ENCODE measurements around the gene SEC61A1. TPM values are rescaled to one million over a fixed set of nuclear protein-coding genes. Genes with fewer than 3 reads are reported as not detected.

Gene SEC61A1
- total RNA-seq, 1 experiment from 2014 or later = 178 TPM

- no peak for DNase-seq
- Histone ChIP-seq H3K4me1 (no peaks in the 10 kb centered on the region), H3K4me3 (ENCODE audit: low read depth, low read length) (no peak overlapping the region), H3K27me3 (replicated peaks; ENCODE audit: control insufficient read depth, insufficient read depth, low read length) (no peaks in the 10 kb centered on the region), H3K9me3 (no peaks in the 10 kb centered on the region), H3K36me3 (ENCODE audit: control insufficient read depth, insufficient read depth, low read length) (no peaks in the 10 kb centered on the region)
- CTCF ChIA-PET = interaction anchor here (0.9 to 1.5 kb wide), 3 partner anchors 12 to 121 kb away, joined by 4 to 5 read pairs (median 4); no protein-coding TSS in a partner anchor
- H3K27me3 Mint-ChIP-seq (ENCODE audit: insufficient read depth, unreplicated experiment) = no peaks in the 10 kb centered on the region
- no peaks in the 10 kb centered on the region for H3K9me3 Mint-ChIP-seq (ENCODE audit: unreplicated experiment)
- intact Hi-C loops (cut with micrococcal nuclease; ENCODE audit: unreplicated experiment) = no loop called here
- no TSS peak for BruUV-seq (replicated peaks)
- no peak overlapping the region for H3K27ac Mint-ChIP-seq (ENCODE audit: unreplicated experiment)
- POLR2A ChIA-PET = no interaction called here
- H3K36me3 Mint-ChIP-seq (ENCODE audit: insufficient read depth, unreplicated experiment) = no peaks in the 10 kb centered on the region
- TF ChIP-seq CTCF (IDR thresholded peaks at IDR 0.05; ENCODE audit: insufficient read depth in 1 of 2, low read depth in 1 of 2, low read length in 1 of 2, severe bottlenecking in 1 of 2, unreplicated experiment in 1 of 2) = no peak
- no peak overlapping the region for H3K4me3 Mint-ChIP-seq (ENCODE audit: unreplicated experiment)
- H3K4me1 Mint-ChIP-seq (ENCODE audit: low read depth, unreplicated experiment) = peaks cover 16% of the 10 kb centered on the region
These were observed 40.2 kb upstream of the SEC61A1 start for GRCh38 chr3:128012050-128012449.

GRCh38 chr3:128014548-128014947 is 37.7 kb upstream of the SEC61A1 start:
- H3K27me3 ChIP-seq (replicated peaks; ENCODE audit: control insufficient read depth, insufficient read depth, low read length) = no peaks in the 10 kb centered on the region
- H3K9me3 Mint-ChIP-seq (ENCODE audit: unreplicated experiment) = no peaks in the 10 kb centered on the region
- H3K27me3 Mint-ChIP-seq (ENCODE audit: insufficient read depth, unreplicated experiment) = no peaks in the 10 kb centered on the region
- ChIA-PET POLR2A (no interaction called here), CTCF (no interaction called here)
- DNase-seq = no peak
- peaks cover 3% of the 10 kb centered on the region; the same call in 1 of the 2 replicates for H3K9me3 ChIP-seq
- intact Hi-C loops (cut with micrococcal nuclease; ENCODE audit: unreplicated experiment) = no loop called here
- no peak overlapping the region for H3K4me3 Mint-ChIP-seq (ENCODE audit: unreplicated experiment)
- no peak overlapping the region for H3K4me3 ChIP-seq (ENCODE audit: low read depth, low read length)
- no peaks in the 10 kb centered on the region for H3K36me3 Mint-ChIP-seq (ENCODE audit: insufficient read depth, unreplicated experiment)
- H3K4me1 Mint-ChIP-seq (ENCODE audit: low read depth, unreplicated experiment) = peaks cover 16% of the 10 kb centered on the region
- no peaks in the 10 kb centered on the region for H3K4me1 ChIP-seq
- BruUV-seq (replicated peaks) = no TSS peak
- no peak overlapping the region for H3K27ac Mint-ChIP-seq (ENCODE audit: unreplicated experiment)
- no peaks in the 10 kb centered on the region for H3K36me3 ChIP-seq (ENCODE audit: control insufficient read depth, insufficient read depth, low read length)
- no peak for TF ChIP-seq CTCF (IDR thresholded peaks at IDR 0.05; ENCODE audit: insufficient read depth in 1 of 2, low read depth in 1 of 2, low read length in 1 of 2, severe bottlenecking in 1 of 2, unreplicated experiment in 1 of 2)

GRCh38 chr3:128016502-128016901 is 35.7 kb upstream of the SEC61A1 start:
- no peak overlapping the region for H3K4me3 ChIP-seq (ENCODE audit: low read depth, low read length)
- ChIA-PET CTCF (no interaction called here), POLR2A (no interaction called here)
- no peak for TF ChIP-seq CTCF (IDR thresholded peaks at IDR 0.05; ENCODE audit: insufficient read depth in 1 of 2, low read depth in 1 of 2, low read length in 1 of 2, severe bottlenecking in 1 of 2, unreplicated experiment in 1 of 2)
- Mint-ChIP-seq H3K9me3 (ENCODE audit: unreplicated experiment) (no peaks in the 10 kb centered on the region), H3K36me3 (ENCODE audit: insufficient read depth, unreplicated experiment) (no peaks in the 10 kb centered on the region), H3K27ac (ENCODE audit: unreplicated experiment) (no peak overlapping the region), H3K4me3 (ENCODE audit: unreplicated experiment) (no peak overlapping the region), H3K27me3 (ENCODE audit: insufficient read depth, unreplicated experiment) (no peaks in the 10 kb centered on the region), H3K4me1 (ENCODE audit: low read depth, unreplicated experiment) (peaks cover under 1% of the 10 kb centered on the region)
- peaks cover 3% of the 10 kb centered on the region; the same call in 1 of the 2 replicates for H3K9me3 ChIP-seq
- H3K4me1 ChIP-seq = no peaks in the 10 kb centered on the region
- no TSS peak for BruUV-seq (replicated peaks)
- intact Hi-C loops (cut with micrococcal nuclease; ENCODE audit: unreplicated experiment) = no loop called here
- no peaks in the 10 kb centered on the region for H3K27me3 ChIP-seq (replicated peaks; ENCODE audit: control insufficient read depth, insufficient read depth, low read length)
- no peaks in the 10 kb centered on the region for H3K36me3 ChIP-seq (ENCODE audit: control insufficient read depth, insufficient read depth, low read length)
- no peak for DNase-seq
